ENCODE measurements around the gene LRRC56.

The LRRC56 gene

GRCh38 chr11:596374-596773, 59.0 kb downstream of the LRRC56 start:
- DNase-seq (ENCODE audit: low read depth in 2 of 2), result no peak

DNA sequence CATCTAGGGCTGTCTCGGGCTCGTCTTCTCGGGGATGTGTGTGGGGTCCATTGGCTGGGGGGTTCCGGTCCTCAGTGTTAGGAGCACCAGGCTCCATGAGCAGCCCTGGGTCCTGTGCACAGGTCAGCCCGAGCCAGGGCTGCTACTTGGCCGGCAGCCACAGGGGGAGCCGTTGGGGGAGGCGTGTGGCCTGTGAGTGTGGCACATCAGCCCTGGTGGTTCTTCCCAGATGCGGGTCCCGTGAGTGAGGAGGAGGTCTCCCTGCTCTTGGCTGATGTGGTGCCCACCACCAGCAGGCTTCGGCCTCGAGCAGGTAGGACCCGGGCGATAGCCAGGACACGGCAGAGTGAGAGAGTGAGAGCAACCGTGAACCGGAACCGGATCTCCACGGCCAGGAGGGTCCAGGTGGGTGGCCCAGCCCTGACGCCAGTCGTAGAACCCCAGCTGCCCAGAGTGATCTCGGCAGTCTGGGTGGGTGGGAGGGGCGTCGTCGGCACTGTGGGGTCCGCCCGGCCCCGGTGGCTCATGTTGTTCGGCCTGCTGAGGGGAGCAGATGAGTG, 59.9 kb downstream of the LRRC56 start:
- DNase-seq (ENCODE audit: low read depth in 2 of 2), result no peak

GRCh38 chr11:598005-598680, 60.8 kb downstream of the LRRC56 start:
- DNase-seq (ENCODE audit: low read depth in 2 of 2), result no peak

DNA sequence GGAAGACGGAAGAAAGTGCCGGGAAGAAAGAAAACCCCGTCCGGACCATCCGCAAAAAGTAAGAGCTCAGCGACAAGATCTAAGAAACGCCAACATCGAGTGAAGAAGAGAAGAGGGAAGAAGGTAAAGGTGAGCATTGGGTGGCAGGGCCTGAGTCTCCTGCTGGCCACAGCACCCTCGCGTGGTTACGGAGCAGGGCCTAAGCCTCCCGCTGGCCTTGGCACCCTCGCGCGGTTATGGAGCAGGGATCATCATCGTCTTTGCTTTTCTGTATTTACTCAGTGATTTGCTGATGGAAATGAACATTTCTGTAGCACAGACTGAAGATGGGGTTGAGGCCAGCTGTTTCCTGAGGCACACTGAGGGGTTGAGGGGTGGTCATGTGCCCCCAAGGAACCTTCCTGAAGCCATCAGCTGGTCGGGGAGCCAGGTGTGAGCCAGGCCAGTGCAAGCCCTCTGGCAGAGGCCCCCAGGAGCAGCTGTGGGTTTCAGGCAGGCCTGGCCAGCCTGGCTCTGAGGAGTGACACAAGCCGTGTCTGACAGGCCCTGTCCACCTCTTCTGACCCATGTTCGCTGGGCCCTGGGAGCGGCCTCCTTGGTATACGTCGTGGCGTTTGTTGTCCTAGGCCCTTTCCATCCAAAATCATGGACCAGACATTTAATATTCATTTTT, 64.4 kb downstream of the LRRC56 start:
- DNase-seq (ENCODE audit: low read depth in 2 of 2), result no peak

- DNase-seq (ENCODE audit: low read depth in 2 of 2), result no peak
Observed at GRCh38 chr11:603154-603553, 65.8 kb downstream of the LRRC56 start.
